ENCODE data around the gene GTF2H3. TPM values are rescaled to one million over a fixed set of nuclear protein-coding genes. Genes with fewer than 3 reads are reported as not detected.
A peak's percentile ranks its signal among the peaks of the same experiment; 100 is the strongest.

The GTF2H3 gene
- total and polyA plus RNA-seq, 5 donors from 2014 or later, result 15.3 to 32.6 (median 27.2) TPM

DNA sequence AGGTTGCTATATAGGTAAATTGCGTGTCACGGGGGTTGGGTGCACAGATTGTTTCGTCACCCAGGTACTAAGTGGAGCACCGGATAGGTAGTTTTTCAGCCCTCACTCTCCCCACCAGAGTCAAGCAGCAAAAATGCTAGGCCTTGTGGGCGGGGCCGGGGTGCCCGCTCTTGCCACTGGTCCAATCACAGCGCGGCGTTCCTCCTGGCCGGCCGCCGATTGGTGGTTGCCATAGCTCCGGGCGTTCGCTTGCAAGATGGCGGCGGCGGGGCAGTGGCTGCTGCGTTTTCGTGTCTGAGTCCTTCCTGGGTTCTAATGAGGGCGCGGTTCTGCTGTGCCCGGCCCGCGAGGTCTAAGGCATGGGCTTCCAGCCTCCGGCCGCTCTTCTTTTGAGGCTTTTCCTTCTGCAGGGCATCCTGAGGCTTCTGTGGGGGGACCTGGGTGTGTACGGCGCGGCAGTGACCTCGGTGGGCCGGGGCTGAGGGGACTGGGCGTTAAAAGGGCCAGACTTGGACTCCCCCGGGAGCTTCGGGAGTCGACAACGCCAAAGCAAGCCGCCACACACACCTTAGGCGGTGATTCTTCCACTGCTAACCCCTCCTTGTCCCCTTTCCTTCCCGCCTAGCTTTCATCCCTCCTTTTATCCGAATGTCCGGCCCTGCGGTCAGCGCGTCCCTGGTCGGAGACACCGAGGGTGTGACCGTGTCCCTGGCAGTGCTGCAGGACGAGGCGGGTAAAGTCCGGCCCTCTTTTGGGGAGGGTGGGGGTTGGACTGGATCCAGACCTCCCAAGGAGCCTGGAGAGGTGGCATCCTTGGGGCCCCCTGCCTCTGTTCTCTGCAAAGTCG lies 37.5 kb downstream of the GTF2H3 start, which contains the start of gene TCTN2:
Gene TCTN2, plus strand, starts transcription at position 232 of the 847 bp plus-strand sequence. Its CDS starts 128 bp downstream, at position 360.
- ATAC-seq (ENCODE audit: low read depth in 2 of 2) (peak; percentile 100), DNase-seq (peak; percentile 88 to 95 (median 91))
- peaks cover 15% of the 10 kb centered on the region for H3K4me1 ChIP-seq (ENCODE audit: control insufficient read depth, insufficient read depth, low read length, poor library complexity, severe bottlenecking)
- peak within 1 kb of the TSS; percentile 87 to 95 (median 88) for H3K4me3 Mint-ChIP-seq
- peak within 1 kb of the TSS; percentile 36 for H3K27ac ChIP-seq (ENCODE audit: insufficient read depth, low read length, poor library complexity, severe bottlenecking)
- H3K27me3 Mint-ChIP-seq, result no peaks in the 10 kb centered on the region
- peaks cover 7 to 21% (median 13%) of the 10 kb centered on the region in 4 donors for H3K4me1 Mint-ChIP-seq
- no peaks in the 10 kb centered on the region for H3K9me3 ChIP-seq (ENCODE audit: control insufficient read depth in 2 of 2, low read length in 2 of 2)
- peak within 1 kb of the TSS; percentile 62 for H3K4me3 ChIP-seq (ENCODE audit: low read depth, low read length)
- H3K9me3 Mint-ChIP-seq, result no peaks in the 10 kb centered on the region
- H3K27me3 ChIP-seq (ENCODE audit: control insufficient read depth, insufficient read depth, low read length), result no peaks in the 10 kb centered on the region
- H3K27ac Mint-ChIP-seq, result peak within 1 kb of the TSS; percentile 62 to 82 (median 71)
- peaks cover 3% of the 10 kb centered on the region for H3K36me3 ChIP-seq (ENCODE audit: control insufficient read depth, insufficient read depth, low read length)
- H3K36me3 Mint-ChIP-seq, result peaks cover 9% of the 10 kb centered on the region

- Mint-ChIP-seq H3K4me3 (peak overlapping the region; percentile 82 to 95 (median 88)), H3K27me3 (no peaks in the 10 kb centered on the region), H3K9me3 (no peaks in the 10 kb centered on the region), H3K27ac (peak overlapping the region in 1 of 3 donors; percentile 9), H3K36me3 (peaks cover 12% of the 10 kb centered on the region), H3K4me1 (peaks cover 7 to 21% (median 13%) of the 10 kb centered on the region in 4 donors)
- DNase-seq (no peak), ATAC-seq (ENCODE audit: low read depth in 2 of 2) (no peak)
- H3K27ac ChIP-seq (ENCODE audit: insufficient read depth, low read length, poor library complexity, severe bottlenecking), result no peak overlapping the region
- peaks cover 3% of the 10 kb centered on the region for H3K36me3 ChIP-seq (ENCODE audit: control insufficient read depth, insufficient read depth, low read length)
- no peaks in the 10 kb centered on the region for H3K27me3 ChIP-seq (ENCODE audit: control insufficient read depth, insufficient read depth, low read length)
- peak overlapping the region; percentile 26 for H3K4me3 ChIP-seq (ENCODE audit: low read depth, low read length)
- no peaks in the 10 kb centered on the region for H3K9me3 ChIP-seq (ENCODE audit: control insufficient read depth in 2 of 2, low read length in 2 of 2)
- peaks cover 15% of the 10 kb centered on the region for H3K4me1 ChIP-seq (ENCODE audit: control insufficient read depth, insufficient read depth, low read length, poor library complexity, severe bottlenecking)
Measured at GRCh38 chr12:123671876-123672275, 38.2 kb downstream of the GTF2H3 start.

- no peak overlapping the region for H3K27ac Mint-ChIP-seq
Measured at GRCh38 chr12:123675436-123675835, 41.8 kb downstream of the GTF2H3 start.

DNA sequence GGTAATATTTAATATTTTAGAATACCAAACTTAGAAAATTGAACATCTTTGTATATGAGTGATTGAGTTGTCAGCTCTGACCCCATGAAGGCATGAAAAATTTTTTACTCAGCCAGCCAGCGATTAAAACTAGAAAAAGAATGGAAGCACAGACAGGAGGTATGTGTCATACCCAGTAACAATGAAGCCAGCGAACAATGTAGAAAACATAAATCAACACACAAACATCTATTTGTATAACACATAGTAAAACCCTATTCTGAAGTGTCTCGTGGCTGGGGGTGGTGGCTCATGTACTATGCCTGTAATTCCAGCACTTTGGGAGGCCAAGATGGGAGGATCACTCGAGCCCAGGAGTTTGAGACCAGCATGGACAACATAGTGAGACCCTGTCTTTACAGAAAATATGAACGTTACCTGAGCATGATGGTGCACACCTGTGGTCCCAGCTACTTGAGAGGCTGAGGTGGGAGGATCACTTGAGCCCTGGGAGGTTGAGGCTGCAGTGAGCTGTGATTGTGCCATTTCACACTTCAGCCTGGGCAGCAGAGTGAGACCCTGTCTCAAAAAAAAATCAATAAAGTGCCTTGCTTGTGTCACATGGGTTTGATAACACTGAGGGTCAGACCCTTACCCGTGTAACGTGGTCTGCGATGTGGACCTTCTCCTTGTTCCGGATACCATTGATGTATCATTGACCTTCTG lies 43.1 kb downstream of the GTF2H3 start:
- H3K9me3 ChIP-seq (ENCODE audit: control insufficient read depth in 2 of 2, low read length in 2 of 2), result no peaks in the 10 kb centered on the region
- H3K27ac ChIP-seq (ENCODE audit: insufficient read depth, low read length, poor library complexity, severe bottlenecking), result no peak overlapping the region
- H3K4me1 Mint-ChIP-seq, result peaks cover 3 to 11% (median 7%) of the 10 kb centered on the region in 4 donors
- H3K36me3 Mint-ChIP-seq, result peaks cover 22% of the 10 kb centered on the region
- no peak overlapping the region for H3K4me3 ChIP-seq (ENCODE audit: low read depth, low read length)
- no peaks in the 10 kb centered on the region for H3K27me3 Mint-ChIP-seq
- ATAC-seq (ENCODE audit: low read depth in 2 of 2), result no peak
- peaks cover 3% of the 10 kb centered on the region for H3K4me1 ChIP-seq (ENCODE audit: control insufficient read depth, insufficient read depth, low read length, poor library complexity, severe bottlenecking)
- H3K36me3 ChIP-seq (ENCODE audit: control insufficient read depth, insufficient read depth, low read length), result peaks cover 9% of the 10 kb centered on the region
- no peak for DNase-seq
- H3K27me3 ChIP-seq (ENCODE audit: control insufficient read depth, insufficient read depth, low read length), result no peaks in the 10 kb centered on the region
- no peak overlapping the region for H3K27ac Mint-ChIP-seq
- no peak overlapping the region for H3K4me3 Mint-ChIP-seq
- H3K9me3 Mint-ChIP-seq, result peaks cover 0 to 1% (median 0%) of the 10 kb centered on the region in 7 donors

More at GRCh38 chr12:123675436-123675835, 41.8 kb downstream of the GTF2H3 start:
- H3K36me3 Mint-ChIP-seq, result peaks cover 16% of the 10 kb centered on the region
- H3K4me3 Mint-ChIP-seq, result peak overlapping the region in 1 of 4 donors; percentile 38
- H3K4me1 ChIP-seq (ENCODE audit: control insufficient read depth, insufficient read depth, low read length, poor library complexity, severe bottlenecking), result peaks cover 14% of the 10 kb centered on the region
- no peaks in the 10 kb centered on the region for H3K9me3 Mint-ChIP-seq
- H3K36me3 ChIP-seq (ENCODE audit: control insufficient read depth, insufficient read depth, low read length), result peaks cover 9% of the 10 kb centered on the region
- peaks cover 7 to 21% (median 13%) of the 10 kb centered on the region in 4 donors for H3K4me1 Mint-ChIP-seq
- no peaks in the 10 kb centered on the region for H3K27me3 ChIP-seq (ENCODE audit: control insufficient read depth, insufficient read depth, low read length)
- no peak for DNase-seq
- H3K27ac ChIP-seq (ENCODE audit: insufficient read depth, low read length, poor library complexity, severe bottlenecking), result no peak overlapping the region
- H3K27me3 Mint-ChIP-seq, result no peaks in the 10 kb centered on the region
- no peaks in the 10 kb centered on the region for H3K9me3 ChIP-seq (ENCODE audit: control insufficient read depth in 2 of 2, low read length in 2 of 2)
- no peak for ATAC-seq (ENCODE audit: low read depth in 2 of 2)
- no peak overlapping the region for H3K4me3 ChIP-seq (ENCODE audit: low read depth, low read length)

DNA sequence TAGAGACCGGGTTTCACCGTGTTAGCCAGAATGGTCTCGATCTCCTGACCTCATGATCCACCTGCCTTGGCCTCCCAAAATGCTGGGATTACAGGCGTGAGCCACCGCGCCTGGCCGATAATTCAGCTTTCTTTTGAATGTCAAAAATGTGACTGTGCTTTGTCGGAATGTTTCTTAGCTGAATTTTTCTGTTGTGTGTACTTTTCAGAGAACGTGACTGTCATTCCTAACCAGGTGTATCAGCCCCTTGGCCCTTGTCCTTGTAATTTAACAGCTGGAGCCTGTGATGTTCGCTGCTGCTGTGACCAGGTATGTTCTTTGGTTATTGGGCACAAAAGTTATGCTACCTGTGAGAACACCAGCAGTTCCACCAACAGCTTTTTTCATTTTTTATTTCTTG lies 45.4 kb downstream of the GTF2H3 start:
- no peaks in the 10 kb centered on the region for H3K27me3 Mint-ChIP-seq
- no peak overlapping the region for H3K4me3 Mint-ChIP-seq
- no peak overlapping the region for H3K27ac Mint-ChIP-seq
- H3K4me1 ChIP-seq (ENCODE audit: control insufficient read depth, insufficient read depth, low read length, poor library complexity, severe bottlenecking), result no peaks in the 10 kb centered on the region
- H3K36me3 ChIP-seq (ENCODE audit: control insufficient read depth, insufficient read depth, low read length), result peaks cover 9% of the 10 kb centered on the region
- H3K4me3 ChIP-seq (ENCODE audit: low read depth, low read length), result no peak overlapping the region
- ATAC-seq (ENCODE audit: low read depth in 2 of 2) (no peak), DNase-seq (no peak)
- H3K9me3 Mint-ChIP-seq, result peaks cover 0 to 1% (median 0%) of the 10 kb centered on the region in 7 donors
- no peaks in the 10 kb centered on the region for H3K9me3 ChIP-seq (ENCODE audit: control insufficient read depth in 2 of 2, low read length in 2 of 2)
- H3K36me3 Mint-ChIP-seq, result peaks cover 22% of the 10 kb centered on the region
- H3K27me3 ChIP-seq (ENCODE audit: control insufficient read depth, insufficient read depth, low read length), result no peaks in the 10 kb centered on the region
- H3K27ac ChIP-seq (ENCODE audit: insufficient read depth, low read length, poor library complexity, severe bottlenecking), result no peak overlapping the region
- peaks cover 0 to 5% (median 0%) of the 10 kb centered on the region in 4 donors for H3K4me1 Mint-ChIP-seq

GRCh38 chr12:123681605-123682004 lies 48.0 kb downstream of the GTF2H3 start:
- Mint-ChIP-seq H3K36me3 (peaks cover 18% of the 10 kb centered on the region), H3K27ac (no peak overlapping the region), H3K27me3 (no peaks in the 10 kb centered on the region), H3K4me3 (no peak overlapping the region), H3K4me1 (peaks cover 0 to 5% (median under 1%) of the 10 kb centered on the region in 4 donors), H3K9me3 (peaks cover 0 to 1% (median 0%) of the 10 kb centered on the region in 7 donors)
- Histone ChIP-seq H3K4me3 (ENCODE audit: low read depth, low read length) (no peak overlapping the region), H3K36me3 (ENCODE audit: control insufficient read depth, insufficient read depth, low read length) (peaks cover 6% of the 10 kb centered on the region), H3K27me3 (ENCODE audit: control insufficient read depth, insufficient read depth, low read length) (no peaks in the 10 kb centered on the region), H3K9me3 (ENCODE audit: control insufficient read depth in 2 of 2, low read length in 2 of 2) (no peaks in the 10 kb centered on the region), H3K27ac (ENCODE audit: insufficient read depth, low read length, poor library complexity, severe bottlenecking) (no peak overlapping the region), H3K4me1 (ENCODE audit: control insufficient read depth, insufficient read depth, low read length, poor library complexity, severe bottlenecking) (no peaks in the 10 kb centered on the region)
- ATAC-seq (ENCODE audit: low read depth in 2 of 2) (no peak), DNase-seq (no peak)

DNA sequence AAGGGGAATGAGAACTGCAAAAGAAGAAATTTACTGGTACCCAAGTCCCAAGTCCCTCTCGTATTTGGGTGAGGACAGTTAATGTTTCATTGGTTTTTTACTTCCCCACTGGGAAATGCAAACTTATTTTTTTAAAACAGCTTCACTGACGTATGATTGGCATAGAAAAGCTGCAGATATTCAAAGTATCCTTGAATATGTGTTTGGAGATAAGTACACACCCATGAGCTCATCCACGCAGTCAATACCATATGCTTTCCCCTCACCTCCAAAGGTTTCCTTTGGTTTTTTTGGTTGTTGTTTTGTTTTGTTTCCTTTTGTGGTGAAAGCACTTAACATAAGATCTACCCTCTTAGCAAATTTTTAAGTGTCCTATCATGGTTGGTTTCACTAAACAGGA lies 50.3 kb downstream of the GTF2H3 start:
- ATAC-seq (ENCODE audit: low read depth in 2 of 2) (no peak), DNase-seq (no peak)
- Mint-ChIP-seq H3K4me1 (peaks cover 0 to 5% (median under 1%) of the 10 kb centered on the region in 4 donors), H3K4me3 (no peak overlapping the region), H3K27me3 (no peaks in the 10 kb centered on the region), H3K27ac (no peak overlapping the region), H3K9me3 (peaks cover 0 to 1% (median 0%) of the 10 kb centered on the region in 7 donors), H3K36me3 (peaks cover 17% of the 10 kb centered on the region)
- no peaks in the 10 kb centered on the region for H3K27me3 ChIP-seq (ENCODE audit: control insufficient read depth, insufficient read depth, low read length)
- H3K9me3 ChIP-seq (ENCODE audit: control insufficient read depth in 2 of 2, low read length in 2 of 2), result no peaks in the 10 kb centered on the region
- no peak overlapping the region for H3K27ac ChIP-seq (ENCODE audit: insufficient read depth, low read length, poor library complexity, severe bottlenecking)
- H3K36me3 ChIP-seq (ENCODE audit: control insufficient read depth, insufficient read depth, low read length), result peaks cover 3% of the 10 kb centered on the region
- no peak overlapping the region for H3K4me3 ChIP-seq (ENCODE audit: low read depth, low read length)
- no peaks in the 10 kb centered on the region for H3K4me1 ChIP-seq (ENCODE audit: control insufficient read depth, insufficient read depth, low read length, poor library complexity, severe bottlenecking)
